ENCODE measurements around the gene IER5.

Gene IER5

GRCh38 chr1:181135815-181136737 lies 47.6 kb downstream of the IER5 start:
- DNase-seq: no peak

DNA sequence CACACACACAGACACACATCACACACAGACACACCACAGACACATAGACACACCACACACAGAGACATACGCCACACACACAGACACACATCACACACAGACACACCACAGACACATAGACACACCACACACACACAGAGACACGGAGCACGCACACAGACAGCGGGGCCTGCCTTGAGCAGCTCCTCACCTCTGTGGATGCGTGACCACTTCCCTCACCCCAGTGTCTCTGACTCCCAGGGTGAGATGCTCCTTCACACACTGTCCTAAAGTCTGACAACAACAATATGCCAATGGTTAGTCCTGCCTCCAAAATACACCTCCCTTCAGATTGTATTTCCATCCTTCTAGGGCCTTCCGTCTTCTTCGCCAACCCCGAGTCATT lies 48.2 kb downstream of the IER5 start:
- DNase-seq: no peak

DNA sequence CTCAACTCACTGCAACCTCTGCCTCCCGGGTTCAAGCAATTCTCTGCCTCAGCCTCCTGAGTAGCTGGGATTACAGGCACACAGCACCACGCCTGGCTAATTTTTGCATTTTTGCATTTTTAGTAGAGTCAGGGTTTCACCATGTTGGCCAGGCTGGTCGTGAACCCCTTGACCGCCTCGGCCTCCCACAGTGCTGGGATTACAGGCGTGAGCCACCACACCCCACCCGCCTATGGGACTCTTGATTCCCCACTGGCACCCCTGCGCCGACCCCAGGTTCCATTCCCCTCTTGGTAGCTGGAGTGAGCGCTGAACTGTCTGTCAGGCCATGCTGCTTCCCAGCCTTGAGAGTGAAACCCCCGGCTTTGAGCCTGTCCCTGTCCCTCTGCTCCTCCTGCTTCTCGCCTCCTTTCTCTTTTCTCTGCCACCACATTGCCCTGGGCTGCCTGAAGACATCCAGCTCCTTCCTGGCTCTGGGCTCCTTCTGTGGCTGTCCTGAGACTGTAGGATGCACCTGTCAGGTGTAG lies 48.8 kb downstream of the IER5 start:
- no peak for DNase-seq

GRCh38 chr1:181139631-181140061 lies 51.1 kb downstream of the IER5 start:
- no peak for DNase-seq

DNA sequence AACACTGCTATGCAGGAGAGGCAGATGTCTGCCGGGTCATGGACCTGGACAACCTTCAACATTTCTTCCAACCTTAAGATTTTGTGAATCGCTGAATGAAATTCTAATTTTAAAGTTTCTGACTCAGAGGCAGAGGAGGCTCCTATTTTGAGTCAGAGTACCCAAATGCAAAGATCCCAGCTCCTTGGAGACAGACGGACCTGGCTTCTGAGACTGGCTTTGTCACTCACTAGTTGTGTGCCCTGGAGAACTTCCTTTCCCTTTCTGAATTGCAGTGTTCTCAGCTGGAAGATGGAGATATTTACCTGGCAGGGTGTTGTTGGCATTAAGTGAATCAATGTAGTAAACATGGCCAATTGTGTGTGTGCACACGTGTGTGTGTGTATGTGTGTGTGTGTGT lies 51.9 kb downstream of the IER5 start:
- no peak for DNase-seq

GRCh38 chr1:181140891-181141290 lies 52.4 kb downstream of the IER5 start:
- no peak for DNase-seq

DNA sequence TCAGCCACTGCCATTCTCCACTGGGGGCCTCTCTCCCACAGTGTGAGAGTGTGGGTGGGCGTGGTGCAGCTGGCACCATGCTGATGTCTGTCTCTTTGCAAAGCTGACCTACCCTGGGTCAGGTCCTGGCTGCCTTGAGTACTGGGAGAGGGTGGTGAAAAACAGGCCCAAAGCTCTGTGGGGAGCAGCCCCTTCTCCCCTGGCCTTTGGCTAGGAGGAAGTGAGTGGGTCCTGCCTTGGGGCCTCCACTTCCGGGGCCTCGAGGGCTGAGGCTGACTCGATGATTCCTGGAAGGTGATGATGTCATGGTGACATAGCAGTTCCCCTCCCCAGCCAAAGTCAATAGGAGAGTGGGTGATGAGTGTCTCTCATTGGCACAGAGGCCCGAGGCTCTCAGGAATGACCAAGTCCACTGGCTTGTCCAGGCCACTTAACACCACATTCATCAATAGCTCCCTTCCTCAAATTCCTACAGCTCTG lies 53.0 kb downstream of the IER5 start:
- DNase-seq: no peak
